GM23248 (cell line): ENCODE measurements around the gene CCDC167.

Experiments used
- EZH2 ChIP-seq: fragments of 200-600 bp; sonication (generic); IDR thresholded peaks from 2 replicates; pipeline ENCODE4 v1.6.1; 2018; ENCODE audit warnings: antibody characterized with exemption, mild to moderate bottlenecking; ENCODE audit not compliant: insufficient read depth, poor library complexity, severe bottlenecking
- EZH2phosphoT487 ChIP-seq: fragments of 200-600 bp; sonication (generic); IDR thresholded peaks from 2 replicates; pipeline ENCODE4 v1.6.1; 2018; ENCODE audit warnings: antibody characterized with exemption, moderate library complexity, mild to moderate bottlenecking, low read depth; ENCODE audit not compliant: insufficient read depth

GRCh38 chr6:37482606-37483251, 17.0 kb downstream of the CCDC167 start:
- TF ChIP-seq EZH2phosphoT487 (no peak), EZH2 (no peak)
